Right lobe of liver (tissue), 6 donors: Measurements from ENCODE around the gene CCDC32. TPM values are rescaled to one million over a fixed set of nuclear protein-coding genes. Genes with fewer than 3 reads are reported as not detected.

Experiments used
- ATAC-seq, 4 donors: fragments of 200-7000 bp; cut with Tn5 transposase; one replicate each; pipeline ENCODE4 v1.9.1; 2020; ENCODE audit warnings: mild to moderate bottlenecking in 4 of 4, moderate library complexity in 4 of 4
- DNase-seq, 3 donors: peaks; one replicate each; pipeline ENCODE4 v3.0.0-alpha.2; 2020
- H3K27ac ChIP-seq, 3 donors: fragments of 200-600 bp; one replicate each; pipeline ENCODE4 v1.8.0; 2022
- H3K27me3 ChIP-seq, 2 donors: fragments of 200-600 bp; one replicate each; pipeline ENCODE4 v1.8.0; 2022
- H3K36me3 ChIP-seq, 4 donors: fragments of 200-600 bp; sonication (generic) in 1 of 4; one replicate each; pipeline versions ENCODE4 v1.5.1 to v1.8.0; 2017 to 2022; ENCODE audit warnings: control low read depth in 1 of 4
- H3K4me1 ChIP-seq, 4 donors: fragments of 200-600 bp; sonication (generic) in 1 of 4; one replicate each; pipeline versions ENCODE4 v1.5.1 to v1.8.0; 2017 to 2022; ENCODE audit warnings: control low read depth in 1 of 4
- H3K4me3 ChIP-seq, 3 donors: fragments of 200-600 bp; one replicate each; pipeline ENCODE4 v1.8.0; 2022
- H3K9me3 ChIP-seq, 4 donors: fragments of 200-600 bp; sonication (generic) in 1 of 4; one replicate each; pipeline versions ENCODE4 v1.5.1 to v1.8.0; 2017 to 2022; ENCODE audit warnings: control low read depth in 1 of 4
- POLR2A ChIP-seq: fragments of 450-650 bp; IDR thresholded peaks from one replicate; pipeline ENCODE4 v1.6.1; 2017; ENCODE audit warnings: antibody characterized with exemption, mild to moderate bottlenecking
- WGBS: methylation state at CpG from one replicate; pipeline ENCODE4 v1.1.6; 2018; ENCODE audit warnings: low coverage, low lambda C conversion rate; ENCODE audit not compliant: insufficient coverage; ENCODE audit errors: missing lambda C conversion rate; 5-methylcytosine and 5-hydroxymethylcytosine counted together
- intact Hi-C, 2 donors: fragments of 100-400 bp; cut with DNase I; formaldehyde crosslinking; loops; one replicate each; pipeline versions ENCODE4 v1.11.2 to v1.14.1; 2022
- total RNA-seq, 6 experiments: library from RNA; depleted of rRNA in 2 of 6; stranded (reverse); fragments of >200 nt in 2 of 6; fragmentation: NEBNext Ultra II Directional in 3 of 6; extraction: Animal tissue kit (Norgen Biotek cat#: 25700) in 3 of 6; gene quantifications; one replicate each; pipeline versions ENCODE4 v1.1.0 to v1.2.4, GENCODE V29; 2016 to 2023
- TF ChIP-seq, protein P1 (sequence below), 4 donors: fragments of 200-600 bp in 3 of 4; fragments of 450-650 bp in 1 of 4; IDR thresholded peaks; one replicate each; pipeline versions ENCODE4 v1.5.1 to v1.8.0; 2016 to 2022; ENCODE audit warnings: antibody characterized with exemption in 4 of 4, mild to moderate bottlenecking in 2 of 4
- donor health status: DM: no; HTN: yes; CAD: no.
- donor health status: DM: no; HTN: no; CAD: no.
- donor health status: DM: no; HTN: no; CAD: no.
- donor health status: DM: no; HTN: yes; CAD: no.
- donor health status: DM: no; HTN: yes; CAD: no.

Gene CCDC32
- total RNA-seq, 6 experiments from 2014 or later: 6.4 to 12.3 (median 9.9) TPM

DNA sequence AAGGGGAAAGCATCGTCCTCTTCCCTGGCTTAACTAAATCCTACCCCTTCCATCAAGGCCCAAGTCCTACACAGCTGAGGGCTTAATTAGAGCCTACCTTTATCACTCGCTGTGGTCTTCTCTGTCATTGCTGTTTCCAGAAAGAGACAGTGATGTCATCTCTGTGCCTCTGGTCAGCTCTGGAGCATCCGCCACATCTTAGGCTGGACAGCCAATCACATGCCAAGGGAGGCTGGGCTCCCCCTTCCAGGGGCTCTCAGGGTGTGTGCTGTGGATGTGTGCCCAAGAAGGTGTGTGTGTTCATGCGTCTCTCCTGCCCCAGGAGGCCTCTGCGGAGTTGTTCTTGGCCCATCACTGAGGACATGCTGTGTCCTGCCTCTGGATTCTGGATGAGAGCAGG, 51.2 kb downstream of the CCDC32 start:
- no peaks in the 10 kb centered on the region for H3K36me3 ChIP-seq
- ATAC-seq (no peak), DNase-seq (no peak)
- no peaks in the 10 kb centered on the region for H3K27me3 ChIP-seq
- intact Hi-C loops: no loop called here
- H3K4me3 ChIP-seq: no peak overlapping the region
- H3K27ac ChIP-seq: no peak overlapping the region
- 100% methylated on average over 1 of the region's 5 CpGs for WGBS
- no peaks in the 10 kb centered on the region for H3K9me3 ChIP-seq
- TF ChIP-seq POLR2A: no peak
- TF ChIP-seq, protein P1, sequence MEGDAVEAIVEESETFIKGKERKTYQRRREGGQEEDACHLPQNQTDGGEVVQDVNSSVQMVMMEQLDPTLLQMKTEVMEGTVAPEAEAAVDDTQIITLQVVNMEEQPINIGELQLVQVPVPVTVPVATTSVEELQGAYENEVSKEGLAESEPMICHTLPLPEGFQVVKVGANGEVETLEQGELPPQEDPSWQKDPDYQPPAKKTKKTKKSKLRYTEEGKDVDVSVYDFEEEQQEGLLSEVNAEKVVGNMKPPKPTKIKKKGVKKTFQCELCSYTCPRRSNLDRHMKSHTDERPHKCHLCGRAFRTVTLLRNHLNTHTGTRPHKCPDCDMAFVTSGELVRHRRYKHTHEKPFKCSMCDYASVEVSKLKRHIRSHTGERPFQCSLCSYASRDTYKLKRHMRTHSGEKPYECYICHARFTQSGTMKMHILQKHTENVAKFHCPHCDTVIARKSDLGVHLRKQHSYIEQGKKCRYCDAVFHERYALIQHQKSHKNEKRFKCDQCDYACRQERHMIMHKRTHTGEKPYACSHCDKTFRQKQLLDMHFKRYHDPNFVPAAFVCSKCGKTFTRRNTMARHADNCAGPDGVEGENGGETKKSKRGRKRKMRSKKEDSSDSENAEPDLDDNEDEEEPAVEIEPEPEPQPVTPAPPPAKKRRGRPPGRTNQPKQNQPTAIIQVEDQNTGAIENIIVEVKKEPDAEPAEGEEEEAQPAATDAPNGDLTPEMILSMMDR (IDR thresholded peaks at IDR 0.05): no peak
- H3K4me1 ChIP-seq: peaks cover 0 to 9% (median 3%) of the 10 kb centered on the region in 4 donors

DNA sequence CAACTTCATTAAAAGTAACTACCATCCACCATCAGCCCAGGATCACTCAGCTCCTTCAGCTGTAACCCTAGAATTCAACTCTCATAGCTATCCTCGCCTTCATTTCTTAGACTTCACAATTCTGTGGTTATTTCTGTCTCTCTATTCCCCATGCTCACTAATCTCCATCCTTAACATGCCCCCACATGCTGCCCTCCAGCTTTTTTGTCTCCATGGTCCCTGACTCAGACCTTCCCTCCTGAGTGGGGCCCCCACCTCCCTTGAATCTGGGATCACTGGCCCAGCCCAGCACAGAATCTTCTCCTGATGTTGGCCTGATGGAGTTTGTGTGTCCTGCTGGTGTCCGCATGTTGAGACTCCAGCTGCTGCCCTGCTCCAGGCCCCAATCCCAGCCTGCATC, 52.4 kb downstream of the CCDC32 start:
- Histone ChIP-seq H3K4me3 (no peak overlapping the region), H3K27ac (no peak overlapping the region), H3K36me3 (no peaks in the 10 kb centered on the region), H3K9me3 (no peaks in the 10 kb centered on the region), H3K27me3 (no peaks in the 10 kb centered on the region), H3K4me1 (peaks cover 0 to 9% (median 3%) of the 10 kb centered on the region in 4 donors)
- ATAC-seq (no peak), DNase-seq (no peak)
- intact Hi-C loops: no loop called here
- no peak for TF ChIP-seq POLR2A
- TF ChIP-seq, protein P1 (IDR thresholded peaks at IDR 0.05): no peak
- 100% methylated on average over 1 of the region's 2 CpGs for WGBS

DNA sequence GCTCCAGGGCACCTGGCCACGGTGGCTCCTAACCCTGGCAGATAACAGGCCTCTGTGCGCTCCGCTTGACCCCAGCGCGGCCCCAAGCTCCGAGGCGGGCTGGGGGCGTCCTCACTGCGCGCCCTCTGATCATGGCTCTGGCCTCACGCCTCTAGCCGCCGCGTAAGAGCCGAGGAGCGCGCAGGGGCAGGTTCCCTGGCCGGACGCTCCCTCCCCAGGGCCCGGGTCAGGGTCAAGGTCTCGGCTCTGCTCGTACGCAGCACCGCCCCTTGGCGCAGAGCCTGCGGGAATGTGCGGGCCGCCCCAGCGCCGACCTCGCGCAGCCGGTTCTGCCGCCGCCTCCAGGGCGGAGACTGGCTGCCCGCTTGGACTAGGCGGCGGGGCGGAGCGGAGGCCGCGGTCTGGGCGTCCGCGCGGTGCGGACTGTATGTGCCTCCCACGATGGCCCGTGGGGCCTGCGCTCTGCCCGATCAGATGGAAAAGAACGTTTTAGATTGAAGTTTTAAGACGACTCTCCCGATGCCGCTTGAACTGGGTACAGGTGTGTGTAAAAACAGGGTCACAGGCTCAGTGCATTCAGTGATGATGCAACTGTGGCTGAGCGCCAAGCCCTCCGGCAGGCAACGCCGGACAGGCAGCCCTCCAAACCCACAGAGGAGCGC, 53.2 kb downstream of the CCDC32 start:
- Histone ChIP-seq H3K27me3 (no peaks in the 10 kb centered on the region), H3K36me3 (no peaks in the 10 kb centered on the region), H3K9me3 (no peaks in the 10 kb centered on the region), H3K4me1 (peaks cover 0 to 12% (median 3%) of the 10 kb centered on the region in 4 donors), H3K4me3 (peak overlapping the region; percentile 45 to 64 (median 63)), H3K27ac (peak overlapping the region; percentile 34 to 77 (median 77))
- peak; percentile 66 for TF ChIP-seq POLR2A
- TF ChIP-seq, protein P1 (IDR thresholded peaks at IDR 0.05): peak in 1 of 4 donors; percentile 6
- peak; percentile 94 to 97 (median 96) for DNase-seq
- WGBS: 0% methylated on average over 8 of the region's 61 CpGs
- intact Hi-C loops: no loop called here
- peak; percentile 89 to 93 (median 92) for ATAC-seq

DNA sequence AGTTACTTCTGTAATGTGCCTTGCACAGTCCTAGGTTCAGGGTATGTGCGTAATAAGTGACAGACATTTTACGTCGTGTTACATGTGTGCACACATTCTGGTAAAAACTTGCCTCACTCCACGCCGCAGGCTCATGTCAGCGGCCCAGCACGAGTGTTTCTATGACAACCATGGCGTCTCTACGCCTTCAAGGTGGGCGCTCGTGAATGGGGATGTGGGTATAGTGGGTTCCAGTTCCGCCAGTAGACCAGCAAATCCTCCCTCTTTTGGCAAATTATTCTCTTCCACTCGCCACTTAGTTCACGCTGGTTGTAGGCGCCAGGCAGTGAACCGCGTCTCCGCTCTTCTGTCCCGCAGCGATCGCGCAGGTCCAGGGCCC, 53.8 kb downstream of the CCDC32 start:
- Histone ChIP-seq H3K9me3 (no peaks in the 10 kb centered on the region), H3K4me1 (peaks cover 0 to 12% (median 3%) of the 10 kb centered on the region in 4 donors), H3K36me3 (no peaks in the 10 kb centered on the region), H3K4me3 (peak overlapping the region; percentile 45 to 64 (median 63)), H3K27ac (peak overlapping the region; percentile 34 to 77 (median 77)), H3K27me3 (no peaks in the 10 kb centered on the region)
- 4% methylated on average over 20 of the region's 22 CpGs for WGBS
- TF ChIP-seq, protein P1 (IDR thresholded peaks at IDR 0.05): no peak
- ATAC-seq (peak; percentile 11 to 32 (median 16)), DNase-seq (no peak)
- intact Hi-C loops: no loop called here
